Panc1 (cell line): ENCODE results near the gene FMN2.

Source experiments
- POLR2AphosphoS5 ChIP-seq: IDR thresholded peaks from 2 replicates; pipeline ENCODE4 v1.6.1; 2012; ENCODE audit warnings: mild to moderate bottlenecking, low read depth, low read length, moderate library complexity
- SIN3A ChIP-seq: IDR thresholded peaks from 2 replicates; pipeline ENCODE4 v1.6.1; 2012; ENCODE audit warnings: low read depth, mild to moderate bottlenecking, low read length, moderate library complexity, borderline replicate concordance; ENCODE audit not compliant: insufficient read depth
- TCF7L2 ChIP-seq: IDR thresholded peaks from 2 replicates; pipeline ENCODE4 v1.6.1; 2011; ENCODE audit warnings: mild to moderate bottlenecking, low read depth, low read length, inconsistent platforms
- TF ChIP-seq, protein P1 (sequence below): fragments of 450-650 bp; IDR thresholded peaks from 2 replicates; pipeline ENCODE4 v1.5.1; 2017; ENCODE audit warnings: mild to moderate bottlenecking

DNA sequence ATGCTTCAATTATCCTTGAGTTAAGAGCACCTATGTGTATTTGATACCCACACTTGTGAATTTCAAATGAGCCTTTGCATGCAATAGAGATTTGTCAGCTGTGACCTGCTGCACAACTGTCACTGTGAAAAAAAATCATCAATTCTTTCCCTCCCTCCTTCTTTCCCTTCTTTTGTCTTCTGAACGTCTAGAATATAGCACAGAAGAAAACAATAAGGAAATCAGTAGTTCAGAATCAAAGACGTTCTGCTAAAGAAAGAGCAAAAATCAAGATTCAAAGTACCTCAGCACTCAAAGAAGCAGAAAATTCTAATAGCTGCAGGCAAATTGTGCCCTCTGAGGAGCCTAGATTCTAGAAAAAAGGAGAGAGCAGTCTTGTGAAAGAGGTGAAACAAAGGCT lies 1.7 kb upstream of the FMN2 start:
- TF ChIP-seq, protein P1, sequence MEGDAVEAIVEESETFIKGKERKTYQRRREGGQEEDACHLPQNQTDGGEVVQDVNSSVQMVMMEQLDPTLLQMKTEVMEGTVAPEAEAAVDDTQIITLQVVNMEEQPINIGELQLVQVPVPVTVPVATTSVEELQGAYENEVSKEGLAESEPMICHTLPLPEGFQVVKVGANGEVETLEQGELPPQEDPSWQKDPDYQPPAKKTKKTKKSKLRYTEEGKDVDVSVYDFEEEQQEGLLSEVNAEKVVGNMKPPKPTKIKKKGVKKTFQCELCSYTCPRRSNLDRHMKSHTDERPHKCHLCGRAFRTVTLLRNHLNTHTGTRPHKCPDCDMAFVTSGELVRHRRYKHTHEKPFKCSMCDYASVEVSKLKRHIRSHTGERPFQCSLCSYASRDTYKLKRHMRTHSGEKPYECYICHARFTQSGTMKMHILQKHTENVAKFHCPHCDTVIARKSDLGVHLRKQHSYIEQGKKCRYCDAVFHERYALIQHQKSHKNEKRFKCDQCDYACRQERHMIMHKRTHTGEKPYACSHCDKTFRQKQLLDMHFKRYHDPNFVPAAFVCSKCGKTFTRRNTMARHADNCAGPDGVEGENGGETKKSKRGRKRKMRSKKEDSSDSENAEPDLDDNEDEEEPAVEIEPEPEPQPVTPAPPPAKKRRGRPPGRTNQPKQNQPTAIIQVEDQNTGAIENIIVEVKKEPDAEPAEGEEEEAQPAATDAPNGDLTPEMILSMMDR, result no peak
- TF ChIP-seq SIN3A (no peak), TCF7L2 (no peak), POLR2AphosphoS5 (no peak)
